Stimulated activated naive B cell treated with anti-CD40 and anti-IgM and Interleukin-4, amounts not matched to agents 10 μg/mL and 1 μg/mL and 100 μg/mL, for 72 hours (primary cell): ENCODE data around the gene PSTPIP1.

Source experiments
- ATAC-seq, 2 donors: fragments of 150-1000 bp; cut with Tn5 transposase; replicated peaks; 2 replicates each; pipeline ENCODE4 v1.10.0; 2021; ENCODE audit warnings: moderate library complexity in 1 of 2
- DNase-seq: peaks from one replicate; pipeline ENCODE4 v3.0.0; 2021
- H3K27ac Mint-ChIP-seq: one replicate; pipeline ENCODE4 v1.8.0; 2022; ENCODE audit warnings: mild to moderate bottlenecking, mixed read lengths
- H3K27me3 Mint-ChIP-seq, 2 donors: one replicate each; pipeline ENCODE4 v1.8.0; 2022; ENCODE audit warnings: mixed read lengths in 2 of 2
- H3K36me3 Mint-ChIP-seq, 2 donors: one replicate each; pipeline ENCODE4 v1.8.0; 2022; ENCODE audit warnings: mixed read lengths in 2 of 2, mild to moderate bottlenecking in 1 of 2
- H3K4me1 Mint-ChIP-seq, 2 donors: one replicate each; pipeline ENCODE4 v1.8.0; 2022; ENCODE audit warnings: mixed read lengths in 2 of 2, mild to moderate bottlenecking in 1 of 2
- H3K4me3 Mint-ChIP-seq, 2 donors: one replicate each; pipeline ENCODE4 v1.8.0; 2022; ENCODE audit warnings: mild to moderate bottlenecking in 2 of 2, mixed read lengths in 2 of 2, moderate library complexity in 1 of 2
- H3K9me3 Mint-ChIP-seq, 2 donors: one replicate each; pipeline ENCODE4 v1.8.0; 2022; ENCODE audit warnings: mixed read lengths in 2 of 2, mild to moderate bottlenecking in 1 of 2

PSTPIP1 gene

GRCh38 chr15:77031376-77032050 is 36.6 kb downstream of the PSTPIP1 start:
- Mint-ChIP-seq H3K9me3 (no peaks in the 10 kb centered on the region), H3K27me3 (no peaks in the 10 kb centered on the region), H3K27ac (peak overlapping the region; percentile 75), H3K4me1 (peaks cover 33 to 55% of the 10 kb centered on the region in 2 donors), H3K36me3 (peaks cover 18 to 49% of the 10 kb centered on the region in 2 donors), H3K4me3 (no peak overlapping the region)
- peak; percentile 89 to 93 for ATAC-seq
- peak; percentile 55 for DNase-seq

DNA sequence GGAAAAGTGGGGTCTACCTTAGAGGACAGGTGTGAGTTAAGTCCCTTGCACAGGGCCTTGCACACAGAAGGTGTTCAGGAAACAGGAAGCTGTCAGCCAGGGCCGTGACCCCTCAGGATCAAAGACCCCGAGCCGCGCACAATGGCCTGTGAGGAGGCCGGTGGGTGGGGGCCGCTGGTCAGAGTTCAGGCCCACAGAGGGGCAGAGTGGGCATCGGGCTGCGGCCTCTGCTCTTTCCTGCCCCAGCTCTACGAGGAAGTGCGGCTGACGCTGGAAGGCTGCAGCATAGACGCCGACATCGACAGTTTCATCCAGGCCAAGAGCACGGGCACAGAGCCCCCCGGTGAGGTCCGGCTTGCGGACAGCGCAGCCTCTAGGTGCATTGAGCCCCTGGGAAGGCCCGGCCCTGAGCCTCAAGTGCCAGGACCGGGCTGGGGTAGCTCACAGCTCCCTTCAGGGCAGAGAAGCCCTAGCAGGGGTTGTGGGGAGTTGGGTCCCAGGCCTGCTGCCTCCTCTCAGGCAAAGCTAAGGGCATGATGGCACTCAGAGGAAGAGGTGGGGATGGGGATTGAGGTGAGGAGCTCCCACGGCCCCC is 37.2 kb downstream of the PSTPIP1 start:
- peaks cover 31 to 59% of the 10 kb centered on the region in 2 donors for H3K4me1 Mint-ChIP-seq
- no peak for DNase-seq
- no peaks in the 10 kb centered on the region for H3K27me3 Mint-ChIP-seq
- peaks cover 24 to 51% of the 10 kb centered on the region in 2 donors for H3K36me3 Mint-ChIP-seq
- ATAC-seq = no peak
- no peak overlapping the region for H3K4me3 Mint-ChIP-seq
- H3K9me3 Mint-ChIP-seq = peaks cover 0 to under 1% of the 10 kb centered on the region in 2 donors
- peak overlapping the region; percentile 75 for H3K27ac Mint-ChIP-seq

GRCh38 chr15:77032647-77033416 is 37.9 kb downstream of the PSTPIP1 start:
- H3K27ac Mint-ChIP-seq = peak overlapping the region; percentile 42
- peaks cover 2 to 4% of the 10 kb centered on the region in 2 donors for H3K9me3 Mint-ChIP-seq
- H3K27me3 Mint-ChIP-seq = no peaks in the 10 kb centered on the region
- H3K4me1 Mint-ChIP-seq = peaks cover 34 to 66% of the 10 kb centered on the region in 2 donors
- H3K36me3 Mint-ChIP-seq = peaks cover 29 to 52% of the 10 kb centered on the region in 2 donors
- ATAC-seq (no peak), DNase-seq (no peak)
- no peak overlapping the region for H3K4me3 Mint-ChIP-seq

DNA sequence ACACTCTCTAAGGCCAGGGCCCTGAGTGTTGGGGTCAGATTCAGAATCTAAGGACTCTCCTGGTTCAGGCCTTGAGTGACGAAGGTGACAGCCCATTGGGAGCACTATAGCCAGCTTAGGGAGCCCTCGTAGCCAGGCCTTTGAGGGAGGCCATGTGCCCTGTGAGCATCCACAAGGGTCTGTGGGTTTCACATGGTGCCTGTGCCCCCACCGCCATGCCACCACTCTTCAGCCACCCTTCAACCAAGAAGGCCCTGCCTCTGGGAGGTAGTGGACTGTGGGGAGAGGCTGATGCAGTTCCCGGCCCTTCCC is 38.4 kb downstream of the PSTPIP1 start:
- Mint-ChIP-seq H3K36me3 (peaks cover 28 to 55% of the 10 kb centered on the region in 2 donors), H3K4me3 (no peak overlapping the region), H3K9me3 (peaks cover 2 to 4% of the 10 kb centered on the region in 2 donors), H3K27ac (peak overlapping the region; percentile 76), H3K27me3 (no peaks in the 10 kb centered on the region), H3K4me1 (peaks cover 35 to 66% of the 10 kb centered on the region in 2 donors)
- DNase-seq = no peak
- no peak for ATAC-seq

DNA sequence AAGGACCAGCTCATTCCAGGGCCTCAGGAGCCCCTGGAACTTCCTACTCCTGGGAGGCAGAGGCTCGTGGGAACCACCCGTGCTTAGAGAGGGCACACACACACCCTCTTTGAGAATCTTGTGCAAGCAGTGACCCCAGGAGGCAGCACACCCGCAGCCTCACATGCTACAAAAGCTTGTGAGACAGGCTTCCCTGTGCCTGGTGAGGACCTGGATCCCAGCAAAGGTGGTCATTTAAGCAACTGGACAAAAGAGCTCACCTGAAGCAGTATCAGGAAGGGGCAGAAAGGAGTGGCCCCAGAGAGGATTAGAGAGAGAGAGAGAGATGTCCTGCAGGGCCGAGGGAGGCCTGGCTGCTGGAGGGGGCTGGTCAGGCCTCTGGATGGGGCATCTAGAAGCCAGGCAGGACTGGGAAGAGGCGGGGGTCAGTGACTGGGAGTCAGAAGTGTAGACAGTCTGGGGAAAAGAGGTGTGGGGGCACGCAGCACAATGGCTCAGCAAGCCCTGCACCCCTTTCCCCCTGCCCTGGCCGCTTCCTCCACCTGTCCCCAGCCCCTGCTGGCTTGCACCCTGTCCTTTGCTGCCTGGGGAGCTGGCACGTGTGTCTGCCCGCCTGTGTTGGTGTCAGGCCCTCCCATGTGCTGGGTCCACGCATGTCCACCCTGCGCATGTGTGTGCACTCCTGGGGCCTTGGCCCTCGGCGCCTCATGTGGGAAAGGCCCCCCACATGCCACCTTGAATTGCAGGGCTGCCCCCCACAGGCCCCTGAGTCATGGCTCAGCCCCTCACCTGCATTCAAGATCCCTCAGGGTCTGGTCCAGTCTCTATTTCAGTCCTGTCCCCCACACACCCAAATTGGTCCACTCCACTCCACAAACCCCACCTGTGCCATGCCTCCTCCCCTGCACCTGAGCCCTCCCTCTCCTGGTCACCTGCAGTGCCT is 39.1 kb downstream of the PSTPIP1 start:
- peaks cover 23 to 54% of the 10 kb centered on the region in 2 donors for H3K36me3 Mint-ChIP-seq

GRCh38 chr15:77034695-77035489 is 40.0 kb downstream of the PSTPIP1 start:
- Mint-ChIP-seq H3K27ac (peak overlapping the region; percentile 95), H3K36me3 (peaks cover 22 to 46% of the 10 kb centered on the region in 2 donors), H3K9me3 (peaks cover 2 to 4% of the 10 kb centered on the region in 2 donors), H3K4me3 (peak overlapping the region in 1 of 2 donors; percentile 33), H3K4me1 (peaks cover 30 to 51% of the 10 kb centered on the region in 2 donors), H3K27me3 (no peaks in the 10 kb centered on the region)
- DNase-seq = no peak
- ATAC-seq = peak; percentile 26 to 36

More for the DNA sequence above, 39.1 kb downstream of the PSTPIP1 start:
- DNase-seq (no peak), ATAC-seq (no peak)
- Mint-ChIP-seq H3K27ac (peak overlapping the region; percentile 81), H3K4me3 (peak overlapping the region; percentile 14 to 33), H3K27me3 (no peaks in the 10 kb centered on the region), H3K4me1 (peaks cover 36 to 60% of the 10 kb centered on the region in 2 donors), H3K9me3 (peaks cover 2 to 4% of the 10 kb centered on the region in 2 donors)

DNA sequence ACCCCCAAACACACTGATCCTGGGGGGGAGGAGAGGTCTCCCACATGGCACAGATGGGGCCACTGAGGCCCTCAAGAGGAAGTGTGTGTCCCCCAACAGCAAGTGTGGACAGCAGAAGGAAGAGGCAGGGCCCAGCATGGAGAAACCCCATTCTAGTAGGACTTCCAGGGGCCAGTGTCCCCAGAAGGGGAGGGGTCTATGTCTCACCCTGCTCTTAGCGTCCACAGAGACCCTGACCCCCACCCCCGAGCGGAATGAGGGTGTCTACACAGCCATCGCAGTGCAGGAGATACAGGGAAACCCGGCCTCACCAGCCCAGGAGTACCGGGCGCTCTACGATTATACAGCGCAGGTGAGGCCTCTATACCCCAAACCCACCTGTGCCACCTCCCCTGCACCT is 40.7 kb downstream of the PSTPIP1 start:
- DNase-seq = no peak
- ATAC-seq = no peak
- H3K36me3 Mint-ChIP-seq = peaks cover 23 to 44% of the 10 kb centered on the region in 2 donors
- peaks cover 26 to 46% of the 10 kb centered on the region in 2 donors for H3K4me1 Mint-ChIP-seq
- H3K9me3 Mint-ChIP-seq = peaks cover 2 to 4% of the 10 kb centered on the region in 2 donors
- no peaks in the 10 kb centered on the region for H3K27me3 Mint-ChIP-seq
- H3K27ac Mint-ChIP-seq = peak overlapping the region; percentile 95
- H3K4me3 Mint-ChIP-seq = peak overlapping the region in 1 of 2 donors; percentile 33

- H3K27me3 Mint-ChIP-seq = no peaks in the 10 kb centered on the region
- H3K36me3 Mint-ChIP-seq = peaks cover 27 to 49% of the 10 kb centered on the region in 2 donors
- H3K27ac Mint-ChIP-seq = peak overlapping the region; percentile 95
- ATAC-seq (no peak), DNase-seq (no peak)
- peak overlapping the region in 1 of 2 donors; percentile 33 for H3K4me3 Mint-ChIP-seq
- H3K9me3 Mint-ChIP-seq = peaks cover 2 to 4% of the 10 kb centered on the region in 2 donors
- peaks cover 30 to 46% of the 10 kb centered on the region in 2 donors for H3K4me1 Mint-ChIP-seq
Measured at GRCh38 chr15:77035999-77036471, 41.1 kb downstream of the PSTPIP1 start.

- Mint-ChIP-seq H3K9me3 (peaks cover 2 to 4% of the 10 kb centered on the region in 2 donors), H3K27me3 (no peaks in the 10 kb centered on the region), H3K27ac (peak overlapping the region; percentile 95), H3K36me3 (peaks cover 32 to 54% of the 10 kb centered on the region in 2 donors), H3K4me3 (peak overlapping the region; percentile 8 to 66), H3K4me1 (peaks cover 26 to 43% of the 10 kb centered on the region in 2 donors)
- no peak for DNase-seq
- no peak for ATAC-seq
Measured at GRCh38 chr15:77036537-77037387, 41.8 kb downstream of the PSTPIP1 start.

- H3K4me1 Mint-ChIP-seq = peaks cover 31 to 46% of the 10 kb centered on the region in 2 donors
- H3K27me3 Mint-ChIP-seq = no peaks in the 10 kb centered on the region
- peak overlapping the region; percentile 8 to 66 for H3K4me3 Mint-ChIP-seq
- H3K27ac Mint-ChIP-seq = peak overlapping the region; percentile 95
- DNase-seq = no peak
- no peak for ATAC-seq
- peaks cover 38 to 62% of the 10 kb centered on the region in 2 donors for H3K36me3 Mint-ChIP-seq
- peaks cover 2 to 4% of the 10 kb centered on the region in 2 donors for H3K9me3 Mint-ChIP-seq
Measured at GRCh38 chr15:77037388-77038209, 42.7 kb downstream of the PSTPIP1 start.

GRCh38 chr15:77038312-77039216 is 43.6 kb downstream of the PSTPIP1 start:
- DNase-seq (no peak), ATAC-seq (peak in 1 of 2 donors; percentile 36)
- Mint-ChIP-seq H3K4me1 (peaks cover 34 to 46% of the 10 kb centered on the region in 2 donors), H3K9me3 (peaks cover 2 to 4% of the 10 kb centered on the region in 2 donors), H3K27ac (peak overlapping the region; percentile 62), H3K4me3 (no peak overlapping the region), H3K36me3 (peaks cover 43 to 71% of the 10 kb centered on the region in 2 donors), H3K27me3 (no peaks in the 10 kb centered on the region)
